Activated effector memory CD4-positive, alpha-beta T cell treated with Interleukin-2 at 50 U/mL for 16 hours (primary cell): ENCODE measurements around the gene FCMR.
"Not testable (repeated sequence)": the region's sequence is repeated elsewhere in the genome, so short reads cannot be mapped to it uniquely, and the experiment has no call there.

ENCODE experiments used
- DNase-seq: peaks from one replicate; pipeline ENCODE4 v3.0.0-alpha.2; 2020

Gene FCMR

DNA sequence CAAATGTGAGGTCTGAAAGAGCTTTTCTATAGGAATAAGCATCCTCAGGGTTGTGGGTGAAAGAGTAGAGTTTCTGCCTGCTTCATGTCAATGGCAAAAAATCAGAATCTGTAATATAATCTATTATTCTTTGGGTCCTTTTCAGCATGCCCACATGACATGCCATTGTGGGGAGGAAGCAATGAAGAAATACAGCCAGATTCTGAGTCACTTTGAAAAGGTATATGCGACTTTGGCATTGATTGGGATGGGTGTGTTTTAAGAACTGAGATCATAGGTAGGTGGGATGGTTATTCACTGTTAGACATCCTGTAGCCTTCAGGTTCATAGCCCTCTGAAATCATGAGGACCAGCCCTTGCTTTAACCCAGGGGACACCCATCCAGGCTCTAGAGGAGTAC, 54.5 kb downstream of the FCMR start:
- DNase-seq = no peak

DNA sequence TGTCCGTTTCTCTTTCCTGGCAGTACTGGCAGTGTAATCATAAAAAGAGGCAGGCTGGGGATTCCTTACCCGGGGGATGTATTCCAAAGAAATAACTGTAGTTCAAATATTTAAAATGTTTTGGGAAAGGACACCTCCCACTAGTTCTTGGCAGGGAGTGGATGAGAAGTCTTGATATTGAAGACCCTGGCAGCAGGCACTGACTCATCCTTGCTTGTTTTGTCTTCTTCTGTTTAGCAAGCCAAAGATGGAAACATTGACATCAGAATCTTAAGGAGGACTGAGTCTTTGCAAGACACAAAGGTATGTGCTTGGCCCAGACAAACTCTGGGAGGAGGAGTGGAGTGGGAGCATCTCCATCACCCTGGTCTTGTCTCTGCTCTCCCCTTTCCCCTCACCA, 55.7 kb downstream of the FCMR start:
- DNase-seq = no peak

DNA sequence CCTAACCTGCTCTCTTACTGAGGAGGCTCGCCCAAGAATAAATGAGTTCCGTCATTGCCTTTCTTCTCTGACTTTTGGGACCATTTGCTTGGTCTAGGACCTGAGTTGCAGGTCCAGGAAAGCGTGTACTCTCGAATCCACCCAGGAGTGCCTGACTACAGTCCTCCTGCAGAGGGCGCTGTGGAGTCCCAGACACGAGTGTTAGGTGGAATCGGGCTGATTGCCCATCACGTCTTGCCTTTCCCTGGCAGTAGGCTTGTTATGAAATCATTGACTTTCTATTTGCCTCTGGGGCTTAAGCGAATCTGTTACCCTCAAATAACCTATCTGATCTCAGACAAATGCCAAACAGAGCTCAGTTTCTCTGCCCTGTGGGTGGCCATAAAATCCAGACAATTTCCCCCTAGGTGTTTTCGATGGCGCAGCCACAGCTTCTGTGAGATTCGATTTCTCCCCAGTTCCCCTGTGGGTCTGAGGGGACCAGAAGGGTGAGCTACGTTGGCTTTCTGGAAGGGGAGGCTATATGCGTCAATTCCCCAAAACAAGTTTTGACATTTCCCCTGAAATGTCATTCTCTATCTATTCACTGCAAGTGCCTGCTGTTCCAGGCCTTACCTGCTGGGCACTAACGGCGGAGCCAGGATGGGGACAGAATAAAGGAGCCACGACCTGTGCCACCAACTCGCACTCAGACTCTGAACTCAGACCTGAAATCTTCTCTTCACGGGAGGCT, 56.6 kb downstream of the FCMR start, which contains the start of gene IL20:
IL20 (plus strand) TSS at position 685 of the 733 bp plus-strand sequence. CDS start 230 bp downstream, outside the sequence.
- DNase-seq = peak; percentile 70

DNA sequence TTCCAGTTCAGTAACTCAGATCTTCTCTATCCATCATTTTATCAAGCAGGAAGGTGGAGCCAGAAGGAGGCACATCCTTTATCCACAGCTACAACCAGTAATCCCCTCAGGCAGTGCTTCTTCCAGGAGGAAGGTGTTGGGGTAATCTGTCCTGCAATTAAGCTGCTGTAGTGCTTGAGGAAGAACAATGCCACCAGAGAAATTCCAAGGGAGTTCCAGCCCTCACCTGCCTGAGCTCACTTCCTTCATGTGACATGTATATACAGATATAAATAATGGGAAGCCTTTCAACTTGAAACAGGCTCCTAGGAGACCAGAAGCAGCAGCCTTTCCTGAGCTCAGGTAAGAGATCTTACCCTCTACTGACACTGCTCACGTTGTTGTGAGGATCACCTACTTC, 58.5 kb downstream of the FCMR start:
- DNase-seq = no peak

DNA sequence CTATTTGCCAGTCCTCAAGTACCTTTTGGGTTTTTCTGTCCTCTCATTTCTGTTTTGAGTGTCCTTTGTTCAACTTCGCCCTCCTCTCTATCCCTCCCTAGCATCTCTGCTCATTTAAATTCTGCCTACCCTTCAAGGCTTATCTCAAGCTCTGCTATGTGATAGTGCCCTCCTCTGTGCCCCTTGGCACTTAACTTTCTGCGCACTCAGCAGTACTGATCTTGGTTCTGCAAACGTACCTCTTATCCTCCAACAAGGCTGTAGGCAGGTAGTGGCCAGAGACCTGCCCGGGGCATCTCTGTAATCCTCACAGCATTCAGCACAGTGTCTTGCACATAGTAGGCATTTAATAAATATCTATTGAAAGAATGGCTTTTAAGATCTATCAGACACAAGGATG, 61.6 kb downstream of the FCMR start:
- no peak for DNase-seq

DNA sequence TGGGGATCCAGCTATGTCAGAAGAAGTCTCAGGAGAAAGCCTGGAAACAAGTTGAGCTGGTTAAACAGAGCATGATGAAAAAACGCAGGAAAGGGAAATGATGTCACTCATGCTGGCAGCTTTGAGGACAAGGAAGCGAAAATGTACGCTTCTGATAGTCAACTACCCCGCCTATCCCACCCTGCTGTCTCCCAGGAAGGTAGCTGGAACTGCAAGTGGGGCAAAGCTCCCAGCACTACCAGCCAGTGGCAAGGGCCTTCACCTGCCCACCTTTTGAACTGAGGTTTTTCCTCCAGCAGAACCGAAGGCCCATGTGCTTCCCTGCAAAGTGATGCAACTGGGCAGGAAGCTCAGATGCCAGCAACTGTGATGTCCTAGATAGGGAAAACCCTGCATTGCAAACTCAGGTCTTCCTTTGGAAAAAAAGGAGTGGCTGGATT, 62.6 kb downstream of the FCMR start:
- no peak for DNase-seq

DNA sequence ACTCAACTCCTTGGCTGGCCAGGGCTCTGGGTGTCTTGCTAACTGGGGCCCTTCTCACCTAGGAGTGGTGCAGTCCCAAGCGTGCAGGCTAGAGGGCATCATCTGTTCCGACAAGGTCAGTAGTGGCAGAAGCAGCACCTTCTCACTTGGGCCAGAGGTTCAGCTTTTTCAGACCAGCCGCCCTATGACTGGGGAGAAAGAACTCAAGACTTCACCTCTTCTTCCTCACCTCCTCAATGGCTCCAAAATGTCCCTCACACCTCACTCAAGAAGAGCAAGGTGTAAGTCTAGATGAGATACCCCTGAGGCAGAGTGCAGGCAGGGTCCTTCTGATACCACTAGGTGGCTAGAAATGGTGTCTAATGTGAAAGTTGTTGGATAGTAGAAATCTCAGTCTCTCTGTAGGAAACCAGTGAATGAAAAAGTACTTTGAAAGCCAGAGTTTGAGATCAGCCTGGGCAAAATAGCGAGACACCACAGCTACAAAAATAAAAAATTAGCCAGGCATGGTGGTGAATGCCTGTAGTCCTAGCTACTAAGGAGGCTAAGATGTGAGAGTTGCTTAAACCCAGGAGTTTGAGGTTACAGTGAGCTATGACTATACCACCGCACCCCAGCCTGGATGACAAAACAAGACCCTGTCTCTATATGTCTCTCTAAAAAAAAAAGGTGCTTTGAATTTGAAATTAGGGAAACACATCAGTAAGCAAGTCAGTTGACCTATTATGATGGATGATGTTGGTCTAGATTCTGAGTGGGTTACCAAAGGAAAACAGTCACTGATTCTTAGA, 64.9 kb downstream of the FCMR start:
- DNase-seq = no peak

DNA sequence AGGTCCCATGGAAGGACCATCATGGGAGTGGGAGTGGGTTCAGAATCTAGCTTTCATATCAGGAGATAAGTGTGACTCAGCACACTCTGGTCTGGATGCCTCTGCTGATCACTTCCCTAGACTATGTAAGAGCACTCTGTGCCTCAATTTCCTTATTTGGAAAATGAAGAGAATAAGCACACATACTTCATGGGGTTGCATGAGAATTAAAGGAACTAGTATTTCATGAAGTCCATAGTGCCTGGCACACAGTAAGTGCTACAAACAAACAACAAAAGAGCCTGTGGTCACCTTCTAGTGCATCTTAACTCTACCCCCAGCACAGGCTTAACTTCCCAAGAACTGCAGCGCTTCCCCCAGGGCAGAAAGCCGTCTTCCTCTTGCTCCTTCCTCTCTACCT, 65.9 kb downstream of the FCMR start:
- no peak for DNase-seq

DNA sequence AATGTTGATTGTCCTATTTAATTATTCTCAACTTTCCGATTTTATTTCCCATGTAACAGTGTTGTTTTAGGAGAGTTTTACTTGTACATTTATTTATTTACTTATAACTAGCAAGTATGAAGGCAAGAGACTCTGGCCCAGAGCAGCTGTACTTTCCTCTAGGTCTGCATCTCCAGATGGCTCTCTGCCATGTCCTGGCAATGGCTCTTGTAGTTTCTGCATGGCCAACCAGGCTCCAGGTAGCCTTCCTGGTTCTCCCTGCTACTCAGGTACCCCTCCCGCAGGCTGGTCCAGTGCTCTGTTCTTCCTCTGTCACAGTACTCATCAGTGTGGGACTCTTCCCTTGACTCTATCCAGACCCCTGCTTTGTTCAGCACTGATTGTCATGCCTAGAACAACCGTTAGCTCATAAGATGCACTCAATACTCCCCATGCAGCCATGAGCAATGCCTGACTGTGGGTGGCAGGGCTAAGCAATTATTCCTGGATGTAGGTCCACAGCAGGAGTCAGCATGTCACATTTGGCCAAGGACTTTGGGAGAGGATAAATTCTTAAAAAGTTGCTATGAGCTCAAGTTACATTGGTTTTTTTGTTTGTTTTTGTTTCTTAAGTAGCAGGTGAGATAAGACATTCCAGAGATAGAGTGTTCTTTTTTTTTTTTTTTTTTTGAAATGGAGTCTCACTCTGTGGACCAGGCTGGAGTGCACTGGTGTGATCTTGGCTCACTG, 67.2 kb downstream of the FCMR start:
- no peak for DNase-seq

DNA sequence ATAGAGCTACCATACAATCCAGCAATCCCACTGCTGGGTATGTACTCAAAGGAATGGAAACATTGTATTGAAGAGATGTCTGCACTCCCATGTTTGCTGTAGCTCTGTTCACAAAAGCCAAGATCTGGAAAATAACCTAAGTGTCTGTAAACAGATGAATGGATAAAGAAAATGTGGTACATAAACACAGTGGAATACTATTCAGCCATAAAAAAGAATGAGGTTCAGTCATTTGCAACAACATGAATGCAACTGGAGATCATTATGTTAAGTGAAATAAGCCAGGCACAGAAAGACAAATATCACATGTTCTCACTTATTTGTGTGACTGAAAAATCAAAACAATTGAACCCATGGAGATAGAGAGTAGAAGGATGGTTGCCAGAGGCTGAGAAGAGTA, 68.0 kb downstream of the FCMR start:
- DNase-seq = not testable (repeated sequence)
